Right ventricle myocardium superior (tissue), 1 donor: Measurements from ENCODE around the gene C17orf100. TPM values are rescaled to one million over a fixed set of nuclear protein-coding genes. Genes with fewer than 3 reads are reported as not detected.
"Not testable (repeated sequence)": the region's sequence is repeated elsewhere in the genome, so short reads cannot be mapped to it uniquely, and the experiment has no call there.

Experiments
- ATAC-seq: fragments of 200-7000 bp; cut with Tn5 transposase; one replicate; pipeline ENCODE4 v1.9.1; 2020; ENCODE audit warnings: mild to moderate bottlenecking; ENCODE audit not compliant: poor library complexity
- DNase-seq: peaks from one replicate; pipeline ENCODE4 v3.0.0-alpha.2; 2020
- intact Hi-C: fragments of 100-400 bp; cut with DNase I; formaldehyde crosslinking; loops from one replicate; pipeline ENCODE4 v1.11.2; 2022
- total RNA-seq: library from RNA; stranded (reverse); fragmentation: NEBNext Ultra II Directional; extraction: Animal tissue kit (Norgen Biotek cat#: 25700); gene quantifications from one replicate; pipeline ENCODE4 v1.2.1, GENCODE V29; 2021
- donor health status: DM: no; HTN: yes; CAD: no; lungs with severe emphysema.

Gene C17orf100
- total RNA-seq, 1 donor from 2014 or later: 0.48 TPM

DNA sequence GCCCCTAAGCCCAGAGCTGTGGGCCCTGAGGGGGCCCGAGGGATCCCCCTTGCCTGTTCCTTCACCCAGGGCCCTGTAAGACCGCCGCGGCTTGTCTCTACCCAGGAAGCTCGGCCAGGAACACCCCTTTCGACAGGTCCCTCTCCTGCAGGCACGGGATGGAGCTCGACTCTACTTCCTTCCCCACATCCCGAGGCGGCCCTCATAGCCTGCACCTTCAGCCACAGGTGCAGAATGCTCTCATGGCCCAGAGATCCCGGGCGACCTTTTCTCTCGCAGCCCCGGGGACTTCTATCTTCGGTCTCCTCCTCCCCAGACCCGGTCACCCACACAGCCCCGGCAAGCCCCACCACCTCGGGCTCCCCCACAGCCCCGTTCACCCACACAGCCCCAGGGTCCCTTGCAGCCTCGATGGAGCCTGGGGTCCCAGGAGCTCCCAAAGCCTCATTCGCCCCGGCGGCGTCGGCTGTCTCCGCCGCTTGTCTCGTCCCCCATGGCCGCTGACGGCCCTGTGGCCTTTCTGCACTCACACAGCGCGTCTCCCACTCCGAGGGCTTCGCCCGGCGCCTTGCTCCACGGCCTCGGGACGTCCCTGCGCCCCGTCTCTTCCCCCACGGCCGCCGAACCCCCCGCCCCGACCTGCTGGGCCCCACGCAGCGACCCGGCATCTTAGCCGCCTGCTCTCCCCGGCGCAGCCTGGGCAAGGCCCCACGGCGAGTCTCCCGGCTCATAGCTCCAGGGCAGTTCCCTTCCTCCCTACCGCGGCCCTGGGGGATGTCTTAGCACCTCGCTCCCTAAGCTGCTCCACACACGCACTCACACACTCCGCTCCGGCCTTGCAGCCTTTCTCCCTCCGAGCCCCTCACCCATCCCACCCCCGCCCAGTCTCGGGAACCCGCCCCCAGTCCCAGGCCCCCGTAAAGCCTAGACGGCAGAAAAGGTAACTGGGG, 11.7 kb upstream of the C17orf100 start:
- DNase-seq: peak; percentile 57

DNA sequence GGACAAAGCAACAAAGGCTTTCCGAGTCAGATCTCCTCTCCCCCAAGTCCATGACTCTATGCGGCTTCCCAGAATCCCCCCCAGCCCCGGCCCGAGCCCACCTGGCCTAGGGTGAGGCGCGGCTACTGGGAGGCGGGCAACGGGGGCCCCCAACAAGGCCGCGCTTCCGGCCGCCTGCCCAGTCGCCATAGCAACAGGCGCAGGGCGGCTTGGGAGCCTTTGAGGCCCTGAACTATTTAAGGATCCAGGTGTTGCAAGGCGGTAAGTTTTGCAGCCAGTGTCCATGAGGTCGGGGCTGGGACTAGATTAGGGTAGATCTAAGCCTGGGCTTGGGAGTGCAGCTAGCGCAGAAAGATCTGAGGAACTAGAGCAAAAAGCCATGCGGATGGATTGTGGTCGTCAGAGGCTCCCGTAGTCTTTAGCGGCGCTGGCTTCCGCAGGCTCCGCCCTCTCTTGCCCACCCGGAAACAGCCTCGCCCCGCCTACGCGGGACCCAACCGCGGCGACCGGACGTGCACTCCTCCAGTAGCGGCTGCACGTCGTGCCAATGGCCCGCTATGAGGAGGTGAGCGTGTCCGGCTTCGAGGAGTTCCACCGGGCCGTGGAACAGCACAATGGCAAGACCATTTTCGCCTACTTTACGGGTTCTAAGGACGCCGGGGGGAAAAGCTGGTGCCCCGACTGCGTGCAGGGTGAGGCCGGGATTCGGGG, 10.9 kb upstream of the C17orf100 start, which contains the start of the genes KIAA0753 and TXNDC17:
KIAA0753 (minus strand) TSS at position 176 of the 711 bp plus-strand sequence. CDS start 5,608 bp downstream, outside the sequence.
TXNDC17 (plus strand) TSS at position 525 of the 711 bp plus-strand sequence; CDS start at position 548, 23 bp downstream.
- peak; percentile 96 for DNase-seq
- intact Hi-C loops: no loop called here
- ATAC-seq: peak; percentile 98

More for the DNA sequence above, 11.7 kb upstream of the C17orf100 start:
- intact Hi-C loops: no loop called here
- ATAC-seq: peak; percentile 48

- no peak for ATAC-seq
- no peak for DNase-seq
- intact Hi-C loops: no loop called here
These were observed 10.2 kb upstream of the C17orf100 start for GRCh38 chr17:6641247-6641863.

GRCh38 chr17:6642592-6642991, 9.0 kb upstream of the C17orf100 start:
- intact Hi-C loops: no loop called here
- ATAC-seq: no peak

GRCh38 chr17:6643451-6644125, 8.0 kb upstream of the C17orf100 start:
- no peak for DNase-seq
- intact Hi-C loops: no loop called here
- no peak for ATAC-seq

More at GRCh38 chr17:6642592-6642991, 9.0 kb upstream of the C17orf100 start:
- no peak for DNase-seq

- DNase-seq (no peak), ATAC-seq (no peak)
- intact Hi-C loops: no loop called here
These were observed 3.4 kb upstream of the C17orf100 start for GRCh38 chr17:6648181-6648580.

DNA sequence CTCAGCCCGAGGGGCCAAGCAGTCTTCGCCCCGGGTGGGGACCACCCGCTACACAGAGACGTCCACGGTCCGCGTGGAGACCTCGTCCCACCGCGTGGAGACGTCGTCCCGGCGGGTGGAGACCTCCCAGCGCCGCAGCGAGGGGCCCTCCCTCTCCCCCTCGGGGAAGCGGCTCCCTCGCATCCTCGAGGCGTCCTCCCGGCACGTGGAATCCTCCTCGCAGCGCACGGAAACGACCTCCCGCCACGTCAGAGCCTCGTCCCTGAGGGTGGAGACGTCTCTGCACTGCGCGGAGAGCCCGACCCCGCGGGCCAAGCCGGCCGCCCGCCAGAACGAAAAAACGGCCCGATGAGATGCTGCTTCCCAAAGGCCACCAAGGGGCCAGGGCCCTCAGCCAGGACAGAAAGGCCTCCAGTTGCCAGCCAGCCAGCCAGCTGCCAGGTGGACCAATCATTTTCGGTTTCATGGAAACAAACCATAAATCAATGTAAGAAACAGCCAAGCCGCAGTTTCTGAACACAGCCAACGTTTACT, 424 bp downstream of the C17orf100 start:
- ATAC-seq (peak; percentile 23), DNase-seq (peak; percentile 64)
- intact Hi-C loops: no loop called here

- DNase-seq (no peak), ATAC-seq (no peak)
- intact Hi-C loops: no loop called here
These were observed 3.5 kb downstream of the C17orf100 start for GRCh38 chr17:6654841-6655731.

- intact Hi-C loops, DNase-seq, ATAC-seq: not testable (repeated sequence)
These were observed 4.3 kb downstream of the C17orf100 start for GRCh38 chr17:6655732-6656361.

GRCh38 chr17:6656797-6657632, 5.5 kb downstream of the C17orf100 start:
- ATAC-seq, intact Hi-C loops, DNase-seq: not testable (repeated sequence)

GRCh38 chr17:6657633-6658287, 6.2 kb downstream of the C17orf100 start:
- intact Hi-C loops: no loop called here
- no peak for ATAC-seq
- DNase-seq: no peak

- DNase-seq, intact Hi-C loops, ATAC-seq: not testable (repeated sequence)
These were observed 6.8 kb downstream of the C17orf100 start for GRCh38 chr17:6658411-6658810.

DNA sequence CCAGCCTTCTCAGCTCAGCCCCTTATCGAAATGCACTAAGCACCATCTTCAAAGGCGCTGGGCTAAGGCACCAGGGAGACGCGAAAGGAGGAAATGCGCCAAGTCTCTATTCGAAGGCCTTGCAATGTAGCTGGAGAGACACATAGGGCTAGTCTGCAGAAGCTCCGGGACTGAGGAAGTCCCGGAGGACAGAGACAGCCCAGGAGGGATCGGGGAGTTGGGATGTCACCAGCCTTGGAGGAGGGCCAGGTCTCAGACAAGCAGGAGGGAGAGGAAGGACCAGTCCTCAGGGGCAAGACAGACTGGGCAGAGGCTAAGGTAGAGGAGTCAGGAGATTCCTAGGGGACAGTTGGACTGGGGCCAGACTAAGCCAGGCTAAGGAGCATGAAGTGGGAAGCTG, 8.5 kb downstream of the C17orf100 start:
- DNase-seq (no peak), ATAC-seq (no peak)
- intact Hi-C loops: loop anchor here (10.0 kb wide), 1 partner anchor 345 kb away; no protein-coding TSS in a partner anchor

DNA sequence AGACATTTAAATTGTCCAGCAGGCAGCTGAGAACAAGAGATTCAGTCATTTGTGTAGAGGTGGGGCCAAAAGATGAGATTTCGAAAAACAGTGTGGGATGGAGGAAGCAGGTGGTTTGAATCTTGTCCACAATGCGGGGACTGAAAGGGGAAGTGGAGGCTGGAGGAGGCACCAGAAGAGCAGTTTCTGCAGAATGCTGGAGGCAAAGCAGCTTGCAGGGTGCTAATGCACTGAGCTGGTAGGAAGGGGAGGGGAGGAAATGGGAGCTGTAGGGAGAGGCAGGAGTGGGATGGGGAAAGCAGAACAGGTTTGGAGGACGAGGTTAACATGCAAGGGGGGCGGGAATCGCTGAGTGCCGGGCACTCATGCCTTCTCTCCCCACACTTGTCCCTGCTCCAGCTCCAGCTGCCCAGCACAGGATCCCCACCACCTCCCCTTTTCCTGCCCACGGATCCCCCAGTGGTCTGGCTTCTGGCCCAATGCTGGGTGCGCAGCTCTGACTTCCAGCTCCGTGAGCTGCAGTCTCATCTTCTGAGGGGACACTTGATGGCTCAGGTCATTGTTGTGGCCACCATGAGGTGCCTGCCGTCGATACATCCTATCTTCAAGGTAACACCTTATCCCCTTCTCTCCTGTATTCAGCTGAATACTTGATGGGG, 9.4 kb downstream of the C17orf100 start:
- peak; percentile 43 for ATAC-seq

GRCh38 chr17:6661464-6661848, 9.9 kb downstream of the C17orf100 start:
- no peak for ATAC-seq
- no peak for DNase-seq
- intact Hi-C loops: loop anchor here (10.0 kb wide), 1 partner anchor 343 kb away; no protein-coding TSS in a partner anchor

More for the DNA sequence above, 9.4 kb downstream of the C17orf100 start:
- intact Hi-C loops: loop anchor here (10.0 kb wide), 1 partner anchor 344 kb away; no protein-coding TSS in a partner anchor
- DNase-seq: no peak
